Bronchial epithelial cell (primary cell): Measurements from ENCODE around the gene UNC80. TPM values are rescaled to one million over a fixed set of nuclear protein-coding genes. Genes with fewer than 3 reads are reported as not detected.

Experiments used
- DNase-seq: peaks from one replicate; pipeline ENCODE4 v3.0.0-alpha.2; 2010; ENCODE audit warnings: low read depth
- FAIRE-seq: peaks from 2 replicates; lab custom pipeline; 2011; peaks lifted over from hg19 to GRCh38; lab: Jason Lieb, UNC
- H3K27me3 ChIP-seq: 2 replicates; pipeline ENCODE4 v1.5.1; 2011; ENCODE audit warnings: low read length; ENCODE audit not compliant: control insufficient read depth, insufficient read depth
- H3K36me3 ChIP-seq: 2 replicates; pipeline ENCODE4 v1.5.1; 2011; ENCODE audit warnings: low read length; ENCODE audit not compliant: control insufficient read depth, insufficient read depth
- H3K4me3 ChIP-seq: 2 replicates; pipeline ENCODE4 v1.5.1; 2011; ENCODE audit warnings: mild to moderate bottlenecking, low read depth, low read length, control low read depth
- total RNA-seq: library from RNA; depleted of rRNA; stranded (reverse); fragments of >200 nt; gene quantifications from 2 replicates; pipeline ENCODE4 v1.2.1, GENCODE V29; 2014
- TF ChIP-seq, protein P1 (sequence below): IDR thresholded peaks from 2 replicates; pipeline ENCODE4 v1.5.1; 2011; ENCODE audit warnings: mild to moderate bottlenecking, moderate library complexity, low read length, control low read depth, inconsistent platforms; ENCODE audit not compliant: insufficient read depth, severe bottlenecking

The UNC80 gene
- total RNA-seq, 1 donor from 2014 or later = under 0.01 TPM

DNA sequence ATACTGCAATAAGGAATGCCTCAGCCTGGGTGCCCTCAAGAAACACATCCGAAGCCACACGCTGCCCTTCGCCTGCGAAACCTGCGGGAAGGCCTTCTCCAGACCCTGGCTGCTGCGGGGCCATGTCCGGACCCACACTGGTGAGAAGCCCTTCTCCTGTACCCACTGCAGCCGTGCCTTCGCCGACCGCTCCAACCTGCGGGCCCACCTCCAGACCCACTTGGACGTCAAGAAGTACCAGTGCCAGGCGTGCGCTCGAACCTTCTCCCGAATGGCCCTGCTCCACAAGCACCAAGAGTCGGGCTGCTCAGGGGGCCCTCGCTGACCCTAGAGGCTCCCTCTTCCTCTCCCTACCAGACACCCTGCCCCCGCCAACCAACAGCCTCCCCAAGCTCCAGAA lies 37.6 kb downstream of the UNC80 start:
- Histone ChIP-seq H3K27me3 (no peaks in the 10 kb centered on the region), H3K36me3 (no peaks in the 10 kb centered on the region), H3K4me3 (no peak overlapping the region)
- DNase-seq = no peak
- TF ChIP-seq, protein P1, sequence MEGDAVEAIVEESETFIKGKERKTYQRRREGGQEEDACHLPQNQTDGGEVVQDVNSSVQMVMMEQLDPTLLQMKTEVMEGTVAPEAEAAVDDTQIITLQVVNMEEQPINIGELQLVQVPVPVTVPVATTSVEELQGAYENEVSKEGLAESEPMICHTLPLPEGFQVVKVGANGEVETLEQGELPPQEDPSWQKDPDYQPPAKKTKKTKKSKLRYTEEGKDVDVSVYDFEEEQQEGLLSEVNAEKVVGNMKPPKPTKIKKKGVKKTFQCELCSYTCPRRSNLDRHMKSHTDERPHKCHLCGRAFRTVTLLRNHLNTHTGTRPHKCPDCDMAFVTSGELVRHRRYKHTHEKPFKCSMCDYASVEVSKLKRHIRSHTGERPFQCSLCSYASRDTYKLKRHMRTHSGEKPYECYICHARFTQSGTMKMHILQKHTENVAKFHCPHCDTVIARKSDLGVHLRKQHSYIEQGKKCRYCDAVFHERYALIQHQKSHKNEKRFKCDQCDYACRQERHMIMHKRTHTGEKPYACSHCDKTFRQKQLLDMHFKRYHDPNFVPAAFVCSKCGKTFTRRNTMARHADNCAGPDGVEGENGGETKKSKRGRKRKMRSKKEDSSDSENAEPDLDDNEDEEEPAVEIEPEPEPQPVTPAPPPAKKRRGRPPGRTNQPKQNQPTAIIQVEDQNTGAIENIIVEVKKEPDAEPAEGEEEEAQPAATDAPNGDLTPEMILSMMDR = no peak
- no peak for FAIRE-seq

DNA sequence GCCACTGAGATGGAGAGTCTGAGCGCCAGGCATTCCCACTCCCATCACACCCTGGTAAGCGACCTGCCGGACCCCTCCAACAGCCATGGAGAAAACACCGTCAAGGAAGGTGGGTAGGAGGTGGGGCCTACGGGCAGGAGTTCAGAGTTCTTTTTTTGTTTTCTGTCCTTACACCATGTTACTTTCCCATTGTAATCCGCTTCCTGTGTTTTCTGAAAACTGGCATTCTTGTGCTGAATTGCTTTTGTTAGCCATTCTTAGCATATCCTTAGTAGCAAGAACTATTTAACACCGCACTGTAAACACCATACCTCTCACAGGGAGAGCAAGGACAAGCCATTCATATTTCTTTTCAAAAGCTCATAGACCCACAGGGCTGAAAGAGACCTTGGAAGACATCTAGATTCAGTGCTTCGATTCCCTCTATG lies 46.2 kb downstream of the UNC80 start:
- no peaks in the 10 kb centered on the region for H3K27me3 ChIP-seq
- H3K4me3 ChIP-seq = no peak overlapping the region
- FAIRE-seq (no peak), DNase-seq (no peak)
- H3K36me3 ChIP-seq = no peaks in the 10 kb centered on the region
- TF ChIP-seq, protein P1 = no peak

DNA sequence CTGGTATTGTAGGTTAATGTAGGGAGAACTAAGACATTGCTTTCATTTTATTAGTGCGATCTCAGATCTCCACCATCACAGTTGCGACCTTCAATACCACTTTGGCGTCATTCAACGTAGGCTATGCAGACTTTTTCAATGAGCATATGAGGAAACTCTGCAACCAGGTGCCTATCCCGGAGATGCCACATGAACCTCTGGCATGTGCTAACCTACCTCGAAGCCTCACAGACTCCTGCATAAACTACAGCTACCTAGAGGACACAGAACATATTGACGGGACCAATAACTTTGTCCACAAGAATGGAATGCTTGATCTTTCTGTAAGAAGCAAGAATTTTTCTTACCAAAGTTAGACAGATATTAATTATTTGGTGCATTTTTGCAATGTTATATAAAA lies 47.3 kb downstream of the UNC80 start:
- no peaks in the 10 kb centered on the region for H3K27me3 ChIP-seq
- FAIRE-seq (no peak), DNase-seq (no peak)
- no peak overlapping the region for H3K4me3 ChIP-seq
- TF ChIP-seq, protein P1 = no peak
- H3K36me3 ChIP-seq = no peaks in the 10 kb centered on the region

DNA sequence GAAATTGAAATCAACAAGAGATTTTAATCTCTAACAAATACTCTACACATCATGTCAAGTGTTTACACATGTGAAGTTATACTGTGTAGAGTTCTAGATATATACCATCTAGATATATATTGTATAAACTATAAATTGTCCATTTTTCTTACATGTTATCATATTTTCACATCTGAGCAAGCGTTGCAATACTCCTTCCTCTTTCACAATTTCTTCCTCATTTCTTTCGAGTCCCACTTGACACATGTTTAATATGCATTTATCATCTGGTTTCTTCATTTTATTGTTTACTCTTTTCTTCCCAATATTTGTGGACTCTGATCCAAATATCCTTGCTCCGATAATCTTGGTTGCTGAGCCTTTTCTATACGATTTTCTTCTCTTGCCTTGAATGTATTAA lies 50.2 kb downstream of the UNC80 start:
- DNase-seq (no peak), FAIRE-seq (no peak)
- Histone ChIP-seq H3K27me3 (no peaks in the 10 kb centered on the region), H3K4me3 (no peak overlapping the region), H3K36me3 (no peaks in the 10 kb centered on the region)
- TF ChIP-seq, protein P1 = no peak

DNA sequence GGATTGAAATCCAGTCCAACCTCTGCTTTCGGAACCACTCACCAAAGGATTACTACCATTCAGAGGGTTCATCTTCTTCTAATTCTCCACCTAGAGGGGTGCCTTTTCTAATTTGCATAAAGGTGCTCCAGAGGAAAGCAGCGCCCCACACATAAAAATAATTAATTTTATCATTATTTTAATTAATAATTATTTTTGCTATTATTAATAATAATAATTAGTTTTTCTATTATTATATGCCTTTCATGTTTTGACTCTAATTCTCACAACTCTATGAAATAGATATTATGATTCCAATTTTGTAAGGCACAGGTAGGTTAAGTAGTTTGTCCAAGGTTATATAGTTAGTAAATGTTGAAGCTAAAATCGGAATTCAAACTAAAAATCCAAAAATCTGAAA lies 51.9 kb downstream of the UNC80 start:
- Histone ChIP-seq H3K4me3 (no peak overlapping the region), H3K27me3 (no peaks in the 10 kb centered on the region), H3K36me3 (no peaks in the 10 kb centered on the region)
- DNase-seq (no peak), FAIRE-seq (no peak)
- TF ChIP-seq, protein P1 = no peak

DNA sequence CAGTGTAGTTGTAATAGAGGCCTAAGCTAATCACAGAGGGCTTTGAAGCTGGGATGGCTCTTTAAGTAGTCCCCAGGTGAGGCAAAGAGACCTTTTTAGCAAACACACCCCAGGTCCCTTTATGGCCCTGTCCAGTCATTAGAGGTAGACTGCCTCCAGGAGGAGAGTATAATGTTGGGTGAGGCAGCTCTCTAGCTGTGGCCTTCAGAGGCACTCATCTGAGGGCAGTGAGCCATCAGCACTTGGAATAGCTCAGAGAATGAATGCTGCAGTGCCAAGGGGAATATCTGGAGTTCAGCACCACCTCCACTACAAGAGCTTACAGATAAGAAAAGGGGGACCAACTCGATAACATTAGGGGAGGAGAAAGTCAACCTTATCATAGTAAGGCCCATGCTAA lies 52.8 kb downstream of the UNC80 start:
- Histone ChIP-seq H3K36me3 (no peaks in the 10 kb centered on the region), H3K4me3 (no peak overlapping the region), H3K27me3 (no peaks in the 10 kb centered on the region)
- FAIRE-seq (no peak), DNase-seq (no peak)
- TF ChIP-seq, protein P1 = no peak
